Measurements from ENCODE around the gene C10orf90.
A peak's percentile ranks its signal among the peaks of the same experiment; 100 is the strongest.

C10orf90 gene

DNA sequence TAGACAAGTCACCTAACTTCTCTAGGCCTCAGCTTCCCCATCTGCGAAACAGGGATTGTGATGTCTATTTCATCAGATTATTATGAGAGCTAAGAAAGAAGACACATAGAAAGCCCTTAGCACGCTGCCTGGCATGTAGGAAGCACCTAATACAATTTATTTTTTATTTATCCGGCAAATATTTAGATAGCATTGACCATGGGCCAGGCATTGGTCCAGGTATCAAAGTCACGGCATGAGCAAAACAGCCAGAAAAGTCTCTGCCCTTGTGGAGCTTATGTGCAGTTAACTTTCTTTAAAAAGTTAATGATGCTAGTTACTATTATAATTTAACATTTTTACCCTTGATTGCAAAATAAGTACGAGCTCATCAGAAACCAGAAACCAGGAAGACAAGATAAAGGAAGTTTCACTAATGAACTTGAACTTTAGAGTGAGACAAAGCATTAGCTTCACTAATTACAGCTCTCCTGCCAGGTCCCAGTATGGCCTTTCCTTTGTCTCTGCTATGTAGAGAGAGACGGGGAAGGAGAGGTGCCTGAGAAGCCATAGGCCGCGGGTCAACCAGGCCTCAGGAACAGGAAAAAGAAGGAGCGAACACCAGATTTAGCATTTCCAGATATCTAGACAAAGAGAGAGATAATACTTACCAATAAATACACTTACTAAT, 142.7 kb downstream of the C10orf90 start:
- ChIA-PET POLR2A (no interaction called here), CTCF (interaction anchor here (1.4 kb wide), 1 partner anchor 24 kb away, joined by 3 read pairs; no protein-coding TSS in a partner anchor)
- no peak for TF ChIP-seq ZNF843 (tag by site-specific recombination; IDR thresholded peaks at IDR 0.05)
- TF ChIP-seq ZNF16 (tag by site-specific recombination; IDR thresholded peaks at IDR 0.05; ENCODE audit: low read depth), result no peak
- TF ChIP-seq TRIM28 (IDR thresholded peaks at IDR 0.05; ENCODE audit: borderline replicate concordance, low read length), result no peak
- Histone ChIP-seq H3K9me3 (ENCODE audit: control insufficient read depth, insufficient read depth, low read depth, low read length) (no peaks in the 10 kb centered on the region), H3K27ac (ENCODE audit: extremely low read depth, low read depth, low read length) (no peak overlapping the region), H3K36me3 (ENCODE audit: control insufficient read depth in 2 of 2, insufficient read depth in 1 of 2, low read length in 2 of 2) (no peaks in the 10 kb centered on the region), H3K4me1 (ENCODE audit: control insufficient read depth, insufficient read depth, low read length) (no peaks in the 10 kb centered on the region), H3K4me3 (ENCODE audit: low read depth, low read length) (no peak overlapping the region)

DNA sequence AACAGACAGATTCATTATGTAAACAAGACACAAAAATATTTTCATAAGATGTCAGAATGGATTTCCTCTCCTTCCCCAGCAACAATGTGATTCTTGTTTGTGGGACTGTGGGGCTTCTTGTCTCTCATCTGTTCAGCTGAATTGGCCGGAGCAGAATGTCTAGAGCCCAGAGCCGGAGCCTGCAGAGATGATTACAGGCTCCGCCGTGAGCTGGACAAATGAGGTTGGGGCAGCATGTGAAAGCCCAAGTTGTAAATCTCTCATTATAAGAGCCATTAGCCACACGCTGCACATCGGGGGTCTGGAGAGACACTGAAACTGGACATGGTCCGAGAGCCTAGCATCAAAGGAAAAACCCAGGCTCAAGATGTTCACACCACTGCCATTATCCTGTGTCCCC, 145.2 kb downstream of the C10orf90 start:
- Histone ChIP-seq H3K4me1 (ENCODE audit: control insufficient read depth, insufficient read depth, low read length) (no peaks in the 10 kb centered on the region), H3K9me3 (ENCODE audit: control insufficient read depth, insufficient read depth, low read depth, low read length) (no peaks in the 10 kb centered on the region), H3K4me3 (ENCODE audit: low read depth, low read length) (no peak overlapping the region), H3K27ac (ENCODE audit: extremely low read depth, low read depth, low read length) (no peak overlapping the region), H3K36me3 (ENCODE audit: control insufficient read depth in 2 of 2, insufficient read depth in 1 of 2, low read length in 2 of 2) (no peaks in the 10 kb centered on the region)
- POLR2A ChIA-PET, result interaction anchor here (0.6 kb wide), 1 partner anchor 753 kb away, joined by 4 read pairs; no protein-coding TSS in a partner anchor
- CTCF ChIA-PET, result no interaction called here
- TF ChIP-seq ZNF214 (tag by site-specific recombination; IDR thresholded peaks at IDR 0.05; ENCODE audit: borderline replicate concordance), result no peak
- TF ChIP-seq TCF7L2 (IDR thresholded peaks at IDR 0.05; ENCODE audit: borderline replicate concordance, low read depth, low read length), result peak; percentile 71; the same call in 1 of the 2 replicates
- TF ChIP-seq, protein P1, sequence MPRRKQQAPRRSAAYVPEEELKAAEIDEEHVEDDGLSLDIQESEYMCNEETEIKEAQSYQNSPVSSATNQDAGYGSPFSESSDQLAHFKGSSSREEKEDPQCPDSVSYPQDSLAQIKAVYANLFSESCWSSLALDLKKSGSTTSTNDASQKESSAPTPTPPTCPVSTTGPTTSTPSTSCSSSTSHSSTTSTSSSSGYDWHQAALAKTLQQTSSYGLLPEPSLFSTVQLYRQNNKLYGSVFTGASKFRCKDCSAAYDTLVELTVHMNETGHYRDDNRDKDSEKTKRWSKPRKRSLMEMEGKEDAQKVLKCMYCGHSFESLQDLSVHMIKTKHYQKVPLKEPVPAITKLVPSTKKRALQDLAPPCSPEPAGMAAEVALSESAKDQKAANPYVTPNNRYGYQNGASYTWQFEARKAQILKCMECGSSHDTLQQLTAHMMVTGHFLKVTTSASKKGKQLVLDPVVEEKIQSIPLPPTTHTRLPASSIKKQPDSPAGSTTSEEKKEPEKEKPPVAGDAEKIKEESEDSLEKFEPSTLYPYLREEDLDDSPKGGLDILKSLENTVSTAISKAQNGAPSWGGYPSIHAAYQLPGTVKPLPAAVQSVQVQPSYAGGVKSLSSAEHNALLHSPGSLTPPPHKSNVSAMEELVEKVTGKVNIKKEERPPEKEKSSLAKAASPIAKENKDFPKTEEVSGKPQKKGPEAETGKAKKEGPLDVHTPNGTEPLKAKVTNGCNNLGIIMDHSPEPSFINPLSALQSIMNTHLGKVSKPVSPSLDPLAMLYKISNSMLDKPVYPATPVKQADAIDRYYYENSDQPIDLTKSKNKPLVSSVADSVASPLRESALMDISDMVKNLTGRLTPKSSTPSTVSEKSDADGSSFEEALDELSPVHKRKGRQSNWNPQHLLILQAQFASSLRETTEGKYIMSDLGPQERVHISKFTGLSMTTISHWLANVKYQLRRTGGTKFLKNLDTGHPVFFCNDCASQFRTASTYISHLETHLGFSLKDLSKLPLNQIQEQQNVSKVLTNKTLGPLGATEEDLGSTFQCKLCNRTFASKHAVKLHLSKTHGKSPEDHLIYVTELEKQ (tag by site-specific recombination; IDR thresholded peaks at IDR 0.05; ENCODE audit: borderline replicate concordance), result no peak
- peak; percentile 62 for TF ChIP-seq ZIC2 (tag by site-specific recombination; IDR thresholded peaks at IDR 0.05)

DNA sequence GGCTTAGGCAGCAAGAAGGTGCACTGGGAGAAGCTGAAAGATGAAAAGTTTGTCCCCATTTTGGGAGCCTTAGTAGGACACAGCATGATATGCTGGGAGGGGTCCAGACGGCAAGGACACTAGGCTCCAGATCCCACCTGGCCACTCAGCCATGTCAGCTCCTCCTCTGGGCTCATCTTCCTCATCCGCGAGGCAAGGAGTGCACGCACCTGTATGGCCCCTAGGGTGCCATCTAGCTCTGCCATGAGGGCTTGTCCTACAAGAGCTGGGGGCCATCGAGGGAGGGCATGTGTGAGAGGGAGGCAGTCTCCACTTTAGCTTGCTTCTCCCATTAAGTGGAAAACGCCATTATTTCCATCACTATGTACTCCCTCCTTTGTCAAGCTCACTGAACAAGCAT, 146.0 kb downstream of the C10orf90 start:
- Histone ChIP-seq H3K4me3 (ENCODE audit: low read depth, low read length) (no peak overlapping the region), H3K9me3 (ENCODE audit: control insufficient read depth, insufficient read depth, low read depth, low read length) (no peaks in the 10 kb centered on the region), H3K27ac (ENCODE audit: extremely low read depth, low read depth, low read length) (no peak overlapping the region), H3K36me3 (ENCODE audit: control insufficient read depth in 2 of 2, insufficient read depth in 1 of 2, low read length in 2 of 2) (no peaks in the 10 kb centered on the region), H3K4me1 (ENCODE audit: control insufficient read depth, insufficient read depth, low read length) (no peaks in the 10 kb centered on the region)
- TF ChIP-seq, protein P2, sequence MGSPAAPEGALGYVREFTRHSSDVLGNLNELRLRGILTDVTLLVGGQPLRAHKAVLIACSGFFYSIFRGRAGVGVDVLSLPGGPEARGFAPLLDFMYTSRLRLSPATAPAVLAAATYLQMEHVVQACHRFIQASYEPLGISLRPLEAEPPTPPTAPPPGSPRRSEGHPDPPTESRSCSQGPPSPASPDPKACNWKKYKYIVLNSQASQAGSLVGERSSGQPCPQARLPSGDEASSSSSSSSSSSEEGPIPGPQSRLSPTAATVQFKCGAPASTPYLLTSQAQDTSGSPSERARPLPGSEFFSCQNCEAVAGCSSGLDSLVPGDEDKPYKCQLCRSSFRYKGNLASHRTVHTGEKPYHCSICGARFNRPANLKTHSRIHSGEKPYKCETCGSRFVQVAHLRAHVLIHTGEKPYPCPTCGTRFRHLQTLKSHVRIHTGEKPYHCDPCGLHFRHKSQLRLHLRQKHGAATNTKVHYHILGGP (tag by site-specific recombination; IDR thresholded peaks at IDR 0.05), result no peak
- TF ChIP-seq ZNF530 (tag by site-specific recombination; IDR thresholded peaks at IDR 0.05; ENCODE audit: low read depth) (no peak), ZNF426 (tag by site-specific recombination; IDR thresholded peaks at IDR 0.05) (no peak), SCRT2 (tag by site-specific recombination; IDR thresholded peaks at IDR 0.05) (no peak), ZNF48 (tag by site-specific recombination; IDR thresholded peaks at IDR 0.05) (no peak), TRIM28 (IDR thresholded peaks at IDR 0.05; ENCODE audit: borderline replicate concordance, low read length) (no peak), ZNF837 (tag by site-specific recombination; IDR thresholded peaks at IDR 0.05) (no peak), ZNF654 (tag by site-specific recombination; IDR thresholded peaks at IDR 0.05; ENCODE audit: low read depth) (no peak), HOXD13 (CRISPR knock-in tag; IDR thresholded peaks at IDR 0.05; ENCODE audit: borderline replicate concordance) (no peak)
- TF ChIP-seq, protein P3, sequence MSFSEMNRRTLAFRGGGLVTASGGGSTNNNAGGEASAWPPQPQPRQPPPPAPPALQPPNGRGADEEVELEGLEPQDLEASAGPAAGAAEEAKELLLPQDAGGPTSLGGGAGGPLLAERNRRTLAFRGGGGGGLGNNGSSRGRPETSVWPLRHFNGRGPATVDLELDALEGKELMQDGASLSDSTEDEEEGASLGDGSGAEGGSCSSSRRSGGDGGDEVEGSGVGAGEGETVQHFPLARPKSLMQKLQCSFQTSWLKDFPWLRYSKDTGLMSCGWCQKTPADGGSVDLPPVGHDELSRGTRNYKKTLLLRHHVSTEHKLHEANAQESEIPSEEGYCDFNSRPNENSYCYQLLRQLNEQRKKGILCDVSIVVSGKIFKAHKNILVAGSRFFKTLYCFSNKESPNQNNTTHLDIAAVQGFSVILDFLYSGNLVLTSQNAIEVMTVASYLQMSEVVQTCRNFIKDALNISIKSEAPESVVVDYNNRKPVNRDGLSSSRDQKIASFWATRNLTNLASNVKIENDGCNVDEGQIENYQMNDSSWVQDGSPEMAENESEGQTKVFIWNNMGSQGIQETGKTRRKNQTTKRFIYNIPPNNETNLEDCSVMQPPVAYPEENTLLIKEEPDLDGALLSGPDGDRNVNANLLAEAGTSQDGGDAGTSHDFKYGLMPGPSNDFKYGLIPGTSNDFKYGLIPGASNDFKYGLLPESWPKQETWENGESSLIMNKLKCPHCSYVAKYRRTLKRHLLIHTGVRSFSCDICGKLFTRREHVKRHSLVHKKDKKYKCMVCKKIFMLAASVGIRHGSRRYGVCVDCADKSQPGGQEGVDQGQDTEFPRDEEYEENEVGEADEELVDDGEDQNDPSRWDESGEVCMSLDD (tag by site-specific recombination; IDR thresholded peaks at IDR 0.05), result no peak
- TF ChIP-seq, protein P4, sequence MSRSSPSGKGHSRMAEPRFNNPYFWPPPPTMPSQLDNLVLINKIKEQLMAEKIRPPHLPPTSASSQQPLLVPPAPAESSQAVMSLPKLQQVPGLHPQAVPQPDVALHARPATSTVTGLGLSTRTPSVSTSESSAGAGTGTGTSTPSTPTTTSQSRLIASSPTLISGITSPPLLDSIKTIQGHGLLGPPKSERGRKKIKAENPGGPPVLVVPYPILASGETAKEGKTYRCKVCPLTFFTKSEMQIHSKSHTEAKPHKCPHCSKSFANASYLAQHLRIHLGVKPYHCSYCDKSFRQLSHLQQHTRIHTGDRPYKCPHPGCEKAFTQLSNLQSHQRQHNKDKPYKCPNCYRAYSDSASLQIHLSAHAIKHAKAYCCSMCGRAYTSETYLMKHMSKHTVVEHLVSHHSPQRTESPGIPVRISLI (tag by site-specific recombination; IDR thresholded peaks at IDR 0.05), result no peak
- TF ChIP-seq, protein P5, sequence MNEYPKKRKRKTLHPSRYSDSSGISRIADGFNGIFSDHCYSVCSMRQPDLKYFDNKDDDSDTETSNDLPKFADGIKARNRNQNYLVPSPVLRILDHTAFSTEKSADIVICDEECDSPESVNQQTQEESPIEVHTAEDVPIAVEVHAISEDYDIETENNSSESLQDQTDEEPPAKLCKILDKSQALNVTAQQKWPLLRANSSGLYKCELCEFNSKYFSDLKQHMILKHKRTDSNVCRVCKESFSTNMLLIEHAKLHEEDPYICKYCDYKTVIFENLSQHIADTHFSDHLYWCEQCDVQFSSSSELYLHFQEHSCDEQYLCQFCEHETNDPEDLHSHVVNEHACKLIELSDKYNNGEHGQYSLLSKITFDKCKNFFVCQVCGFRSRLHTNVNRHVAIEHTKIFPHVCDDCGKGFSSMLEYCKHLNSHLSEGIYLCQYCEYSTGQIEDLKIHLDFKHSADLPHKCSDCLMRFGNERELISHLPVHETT (tag by site-specific recombination; IDR thresholded peaks at IDR 0.05), result no peak
- CTCF ChIA-PET, result no interaction called here
- POLR2A ChIA-PET, result no interaction called here

Data from HEK293 (cell line).